Esophagus squamous epithelium (tissue), 5 donors: Measurements from ENCODE around the gene MRPL20. TPM values are rescaled to one million over a fixed set of nuclear protein-coding genes. Genes with fewer than 3 reads are reported as not detected.

ENCODE experiments used
- DNase-seq: peaks from one replicate; lab custom pipeline; 2025; lab: John Stamatoyannopoulos, UW
- H3K27ac ChIP-seq, 4 donors: fragments of 200-600 bp; sonication (generic); one replicate each; pipeline ENCODE4 v1.5.1; 2016 to 2019; ENCODE audit warnings: mild to moderate bottlenecking in 1 of 4
- H3K27me3 ChIP-seq, 4 donors: fragments of 200-600 bp; sonication (generic); 1 replicate in 3 of 4; 2 replicates in 1 of 4; pipeline versions ENCODE4 v1.5.1 to v1.6.0; 2017 to 2021; ENCODE audit warnings: antibody characterized with exemption in 1 of 4
- H3K36me3 ChIP-seq, 3 donors: fragments of 200-600 bp; sonication (generic); one replicate each; pipeline ENCODE4 v1.5.1; 2016 to 2019
- H3K4me1 ChIP-seq, 3 donors: fragments of 200-600 bp; sonication (generic); one replicate each; pipeline ENCODE4 v1.5.1; 2017 to 2019
- H3K4me3 ChIP-seq, 4 donors: fragments of 200-600 bp; sonication (generic); 1 replicate in 3 of 4; 2 replicates in 1 of 4; pipeline ENCODE4 v1.5.1; 2016 to 2019; ENCODE audit warnings: mild to moderate bottlenecking in 2 of 4, moderate library complexity in 1 of 4
- H3K9me3 ChIP-seq, 3 donors: fragments of 200-600 bp; sonication (generic); one replicate each; pipeline ENCODE4 v1.5.1; 2016 to 2019
- POLR2A ChIP-seq, 4 donors: fragments of 450-650 bp; IDR thresholded peaks; one replicate each; pipeline ENCODE4 v1.6.1; 2017; ENCODE audit warnings: antibody characterized with exemption in 4 of 4, mild to moderate bottlenecking in 4 of 4, moderate library complexity in 3 of 4
- WGBS, 2 donors: methylation state at CpG; one replicate each; pipeline ENCODE4 v1.1.5; 2018; 5-methylcytosine and 5-hydroxymethylcytosine counted together
- intact Hi-C: fragments of 100-400 bp; cut with DNase I; formaldehyde crosslinking; loops from one replicate; pipeline ENCODE4 v1.15.0; 2022
- total RNA-seq, 4 donors: library from RNA; depleted of rRNA; stranded (reverse); fragments of >200 nt; gene quantifications; one replicate each; pipeline ENCODE4 v1.1.0, GENCODE V29; 2016
- TF ChIP-seq, protein P1 (sequence below), 6 experiments: fragments of 450-650 bp in 4 of 6; fragments of 200-600 bp in 2 of 6; sonication (generic) in 2 of 6; IDR thresholded peaks; one replicate each; pipeline ENCODE4 v1.5.1; 2016 to 2019; ENCODE audit warnings: antibody characterized with exemption in 6 of 6, mild to moderate bottlenecking in 4 of 6, moderate library complexity in 4 of 6
- donor health status: DM: yes; HTN: yes; CAD: no.

MRPL20 gene
- total RNA-seq, 4 donors from 2014 or later: 98.0 to 157 (median 116) TPM

DNA sequence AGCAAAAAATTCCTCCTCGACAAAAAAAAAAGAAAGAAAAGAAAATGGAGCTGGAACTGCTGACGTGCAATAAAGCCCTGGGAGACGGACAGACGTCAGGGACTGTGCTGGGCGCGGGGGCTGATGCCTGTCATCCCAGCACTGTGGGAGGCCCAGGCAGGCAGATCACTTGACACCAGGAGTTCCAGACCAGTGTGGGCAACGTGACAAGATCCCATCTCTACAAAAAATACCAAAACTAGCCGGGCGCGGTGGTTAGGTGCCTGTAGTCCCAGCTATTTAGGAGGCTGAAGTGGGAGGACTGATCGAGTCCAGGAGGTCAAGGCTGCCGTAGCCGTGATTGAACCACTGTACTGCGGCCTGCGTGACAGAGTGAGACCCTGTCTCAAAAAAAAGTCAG is 17.6 kb upstream of the MRPL20 start:
- peaks cover 0 to 37% (median 0%) of the 10 kb centered on the region in 4 donors for H3K27me3 ChIP-seq
- H3K27ac ChIP-seq: no peak overlapping the region
- no peak for DNase-seq
- no peak overlapping the region for H3K4me3 ChIP-seq
- TF ChIP-seq, protein P1, sequence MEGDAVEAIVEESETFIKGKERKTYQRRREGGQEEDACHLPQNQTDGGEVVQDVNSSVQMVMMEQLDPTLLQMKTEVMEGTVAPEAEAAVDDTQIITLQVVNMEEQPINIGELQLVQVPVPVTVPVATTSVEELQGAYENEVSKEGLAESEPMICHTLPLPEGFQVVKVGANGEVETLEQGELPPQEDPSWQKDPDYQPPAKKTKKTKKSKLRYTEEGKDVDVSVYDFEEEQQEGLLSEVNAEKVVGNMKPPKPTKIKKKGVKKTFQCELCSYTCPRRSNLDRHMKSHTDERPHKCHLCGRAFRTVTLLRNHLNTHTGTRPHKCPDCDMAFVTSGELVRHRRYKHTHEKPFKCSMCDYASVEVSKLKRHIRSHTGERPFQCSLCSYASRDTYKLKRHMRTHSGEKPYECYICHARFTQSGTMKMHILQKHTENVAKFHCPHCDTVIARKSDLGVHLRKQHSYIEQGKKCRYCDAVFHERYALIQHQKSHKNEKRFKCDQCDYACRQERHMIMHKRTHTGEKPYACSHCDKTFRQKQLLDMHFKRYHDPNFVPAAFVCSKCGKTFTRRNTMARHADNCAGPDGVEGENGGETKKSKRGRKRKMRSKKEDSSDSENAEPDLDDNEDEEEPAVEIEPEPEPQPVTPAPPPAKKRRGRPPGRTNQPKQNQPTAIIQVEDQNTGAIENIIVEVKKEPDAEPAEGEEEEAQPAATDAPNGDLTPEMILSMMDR (IDR thresholded peaks at IDR 0.05): no peak
- TF ChIP-seq POLR2A (IDR thresholded peaks at IDR 0.05): no peak
- 86 to 91% methylated on average over 15 of the region's 15 CpGs for WGBS, 2 donors
- H3K36me3 ChIP-seq: no peaks in the 10 kb centered on the region
- intact Hi-C loops: no loop called here
- peaks cover 21 to 79% (median 43%) of the 10 kb centered on the region in 3 donors for H3K4me1 ChIP-seq
- H3K9me3 ChIP-seq: no peaks in the 10 kb centered on the region

DNA sequence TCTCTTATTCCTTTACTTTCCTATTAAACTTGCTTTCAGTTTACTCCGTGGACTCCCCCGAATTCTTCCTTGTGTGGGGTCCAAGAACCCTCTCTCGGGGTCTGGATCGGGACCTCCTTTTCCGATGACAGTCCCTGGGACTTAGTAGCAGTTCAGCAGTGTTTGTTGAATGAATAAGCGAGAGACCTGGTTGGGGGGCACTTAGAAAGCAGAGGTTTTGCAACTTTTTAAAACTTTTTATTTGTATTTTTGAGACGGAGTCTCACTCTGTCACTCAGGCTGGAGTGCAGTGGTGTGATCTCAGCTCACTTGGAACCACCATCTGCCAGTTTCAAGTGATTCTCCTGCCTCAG is 16.1 kb upstream of the MRPL20 start:
- intact Hi-C loops: no loop called here
- DNase-seq: no peak
- H3K36me3 ChIP-seq: no peaks in the 10 kb centered on the region
- no peak for TF ChIP-seq POLR2A (IDR thresholded peaks at IDR 0.05)
- TF ChIP-seq, protein P1 (IDR thresholded peaks at IDR 0.05): no peak
- H3K9me3 ChIP-seq: no peaks in the 10 kb centered on the region
- WGBS, 2 donors: 87 to 88% methylated on average over 7 of the region's 7 CpGs
- peaks cover 0 to 37% (median 0%) of the 10 kb centered on the region in 4 donors for H3K27me3 ChIP-seq
- H3K27ac ChIP-seq: peak overlapping the region in 2 of 4 donors; percentile 49 to 89
- H3K4me3 ChIP-seq: no peak overlapping the region
- H3K4me1 ChIP-seq: peaks cover 34 to 79% (median 48%) of the 10 kb centered on the region in 3 donors

DNA sequence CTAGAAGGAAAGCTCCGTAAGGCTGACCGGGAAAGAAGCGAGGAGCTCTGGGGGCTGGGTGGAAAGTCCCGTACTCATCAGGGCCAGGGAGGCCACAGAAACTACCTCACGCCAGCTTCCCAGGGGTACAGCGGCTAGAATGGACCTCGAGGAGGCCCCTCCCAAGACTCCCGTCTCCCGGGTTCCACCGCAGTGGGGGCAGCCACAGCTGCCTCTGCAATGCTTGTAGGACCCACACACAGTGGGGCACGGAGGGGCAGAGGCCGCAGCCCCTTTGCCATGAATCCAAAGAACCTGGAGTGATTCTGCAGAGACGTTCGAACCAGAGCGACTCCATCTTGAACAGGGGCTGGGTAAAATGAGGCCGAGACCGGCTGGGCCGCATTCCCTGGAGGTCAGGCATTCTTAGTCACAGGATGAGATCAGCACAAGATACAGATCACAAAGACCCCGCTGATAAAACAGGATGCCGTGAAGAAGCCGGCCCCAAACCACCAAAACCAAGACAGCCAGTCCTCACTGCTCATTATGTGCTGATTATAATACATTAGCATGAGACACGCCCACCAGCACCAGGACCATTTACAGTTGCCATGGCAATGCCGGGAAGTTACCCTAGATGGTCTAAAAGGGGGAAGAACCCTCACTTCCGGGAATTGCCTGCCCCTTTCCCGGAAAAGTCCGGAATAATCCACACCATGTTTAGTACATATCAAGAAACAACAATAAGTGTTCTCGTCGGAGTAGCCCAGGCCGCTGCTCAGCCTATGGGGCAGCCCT is 15.6 kb upstream of the MRPL20 start:
- no peak for DNase-seq
- no peak overlapping the region for H3K4me3 ChIP-seq
- intact Hi-C loops: no loop called here
- TF ChIP-seq POLR2A (IDR thresholded peaks at IDR 0.05): no peak
- TF ChIP-seq, protein P1 (IDR thresholded peaks at IDR 0.05): no peak
- WGBS, 2 donors: 61 to 64% methylated on average over 15 to 19 of the region's 29 CpGs
- no peaks in the 10 kb centered on the region for H3K36me3 ChIP-seq
- no peaks in the 10 kb centered on the region for H3K9me3 ChIP-seq
- peak overlapping the region in 3 of 4 donors; percentile 49 to 89 (median 66) for H3K27ac ChIP-seq
- peaks cover 37 to 81% (median 48%) of the 10 kb centered on the region in 3 donors for H3K4me1 ChIP-seq
- peaks cover 0 to 36% (median 0%) of the 10 kb centered on the region in 4 donors for H3K27me3 ChIP-seq

DNA sequence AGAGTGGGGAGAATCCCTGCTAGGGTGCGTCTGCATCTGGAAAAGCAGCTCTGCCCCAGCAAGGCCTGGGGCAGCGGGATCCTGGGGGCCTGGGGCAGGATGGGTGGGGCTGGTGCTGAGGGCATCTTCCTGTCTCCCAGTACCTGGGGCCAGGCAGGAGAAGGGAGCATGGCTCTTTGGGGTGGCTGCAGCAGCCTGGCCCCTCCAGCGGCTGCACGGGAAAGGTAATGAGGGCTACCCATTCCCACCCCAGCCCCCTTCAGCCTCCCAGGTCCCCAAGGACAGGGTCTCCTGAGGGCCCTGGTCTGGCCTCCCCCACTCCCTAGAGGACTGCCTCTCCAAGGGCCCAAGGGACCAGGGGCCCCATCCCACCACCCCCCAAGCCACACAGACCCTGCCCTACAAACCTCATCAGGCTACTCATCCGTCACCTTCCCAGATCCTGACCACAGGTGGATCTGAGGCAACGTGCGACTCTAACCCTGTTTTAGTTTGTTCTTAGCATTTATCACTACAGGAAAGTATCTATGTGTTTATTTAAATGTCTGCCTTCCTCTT is 14.9 kb upstream of the MRPL20 start:
- TF ChIP-seq POLR2A (IDR thresholded peaks at IDR 0.05): no peak
- TF ChIP-seq, protein P1 (IDR thresholded peaks at IDR 0.05): no peak
- Histone ChIP-seq H3K4me3 (no peak overlapping the region), H3K27ac (peak overlapping the region; percentile 66 to 89 (median 80)), H3K4me1 (peaks cover 37 to 81% (median 48%) of the 10 kb centered on the region in 3 donors), H3K36me3 (no peaks in the 10 kb centered on the region), H3K9me3 (no peaks in the 10 kb centered on the region), H3K27me3 (peaks cover 0 to 30% (median 0%) of the 10 kb centered on the region in 4 donors)
- WGBS, 2 donors: 72 to 83% methylated on average over 3 to 5 of the region's 7 CpGs
- no peak for DNase-seq
- intact Hi-C loops: no loop called here
